ENCODE data around the gene CELSR1.

The CELSR1 gene

GRCh38 chr22:46457502-46458488 is 79.6 kb downstream of the CELSR1 start:
- DNase-seq, result no peak

- no peak for DNase-seq
Measured at GRCh38 chr22:46456818-46457163, 80.6 kb downstream of the CELSR1 start.

GRCh38 chr22:46455446-46455845 is 82.0 kb downstream of the CELSR1 start:
- DNase-seq, result no peak

GRCh38 chr22:46454504-46455269 is 82.7 kb downstream of the CELSR1 start:
- DNase-seq, result no peak

- no peak for DNase-seq
Measured at GRCh38 chr22:46453829-46454503, 83.5 kb downstream of the CELSR1 start.

- DNase-seq, result no peak
Measured at GRCh38 chr22:46453006-46453828, 84.2 kb downstream of the CELSR1 start.

GRCh38 chr22:46452195-46453005 is 85.0 kb downstream of the CELSR1 start:
- no peak for DNase-seq

- DNase-seq, result no peak
Measured at GRCh38 chr22:46451741-46452140, 85.7 kb downstream of the CELSR1 start.

- DNase-seq, result no peak
Measured at GRCh38 chr22:46450931-46451561, 86.4 kb downstream of the CELSR1 start.

GRCh38 chr22:46449974-46450745 is 87.3 kb downstream of the CELSR1 start:
- DNase-seq, result no peak

- DNase-seq, result no peak
Measured at GRCh38 chr22:46449116-46449691, 88.2 kb downstream of the CELSR1 start.

- DNase-seq, result no peak
Measured at GRCh38 chr22:46448333-46448732, 89.1 kb downstream of the CELSR1 start.

- DNase-seq, result peak in 3 of 6 experiments; percentile 61 to 78 (median 63)
Measured at GRCh38 chr22:46447906-46448305, 89.5 kb downstream of the CELSR1 start.

GRCh38 chr22:46446799-46447198 is 90.6 kb downstream of the CELSR1 start:
- no peak for DNase-seq

- no peak for DNase-seq
Measured at GRCh38 chr22:46445771-46446420, 91.5 kb downstream of the CELSR1 start.

GRCh38 chr22:46444390-46444854 is 93.0 kb downstream of the CELSR1 start:
- no peak for DNase-seq

GRCh38 chr22:46443850-46444389 is 93.5 kb downstream of the CELSR1 start:
- DNase-seq, result no peak

- no peak for DNase-seq
Measured at GRCh38 chr22:46442217-46442853, 95.1 kb downstream of the CELSR1 start.

Data from stimulated activated naive CD4-positive, alpha-beta T cell (primary cell).